Trophoblast cell (in vitro differentiated cells and primary cell): Measurements from ENCODE around the gene RAB7A.

Experiments used
- DNase-seq, 2 donors: peaks; one replicate each; pipeline ENCODE4 v3.0.0-alpha.2; 2016
- H2AFZ ChIP-seq: 2 replicates; pipeline ENCODE4 v1.6.1; 2013; ENCODE audit warnings: low read length, moderate library complexity, mild to moderate bottlenecking; ENCODE audit not compliant: insufficient read depth, poor library complexity
- H2AK5ac ChIP-seq: 2 replicates; pipeline ENCODE4 v1.6.1; 2013; ENCODE audit warnings: mild to moderate bottlenecking, low read length
- H2BK120ac ChIP-seq: 2 replicates; pipeline ENCODE4 v1.6.1; 2013; ENCODE audit warnings: low read length, mild to moderate bottlenecking, moderate library complexity; ENCODE audit not compliant: insufficient read depth, poor library complexity
- H2BK12ac ChIP-seq: 2 replicates; pipeline ENCODE4 v1.6.1; 2013; ENCODE audit warnings: mild to moderate bottlenecking, low read length, moderate library complexity
- H2BK5ac ChIP-seq: 2 replicates; pipeline ENCODE4 v1.6.1; 2013; ENCODE audit warnings: low read length, low read depth, moderate library complexity, mild to moderate bottlenecking; ENCODE audit not compliant: poor library complexity
- H3K14ac ChIP-seq: 2 replicates; pipeline ENCODE4 v1.6.1; 2013; ENCODE audit warnings: mild to moderate bottlenecking, low read length
- H3K18ac ChIP-seq: 2 replicates; pipeline ENCODE4 v1.6.1; 2013; ENCODE audit warnings: mild to moderate bottlenecking, low read length
- H3K23ac ChIP-seq: 2 replicates; pipeline ENCODE4 v1.6.1; 2013; ENCODE audit warnings: low read length
- H3K27ac ChIP-seq: 2 replicates; pipeline ENCODE4 v1.5.1; 2013; ENCODE audit warnings: low read depth, mild to moderate bottlenecking, inconsistent platforms, low read length, moderate library complexity
- H3K27me3 ChIP-seq: 2 replicates; pipeline ENCODE4 v1.6.1; 2013; ENCODE audit warnings: inconsistent platforms, mild to moderate bottlenecking, low read length, moderate library complexity; ENCODE audit not compliant: insufficient read depth
- H3K36me3 ChIP-seq, 2 experiments: 1 replicate in 1 of 2; 2 replicates in 1 of 2; pipeline ENCODE4 v1.6.1; 2013; ENCODE audit warnings: low read length in 2 of 2, mild to moderate bottlenecking in 2 of 2, moderate library complexity in 1 of 2; ENCODE audit not compliant: insufficient read depth in 2 of 2, control insufficient read depth in 1 of 2
- H3K4ac ChIP-seq: 2 replicates; pipeline ENCODE4 v1.6.1; 2013; ENCODE audit warnings: low read depth, mild to moderate bottlenecking, low read length, moderate library complexity
- H3K4me1 ChIP-seq, 2 experiments: 1 replicate in 1 of 2; 2 replicates in 1 of 2; pipeline ENCODE4 v1.6.1; 2013; ENCODE audit warnings: low read length in 2 of 2, mild to moderate bottlenecking in 2 of 2, moderate library complexity in 1 of 2; ENCODE audit not compliant: insufficient read depth in 2 of 2, control insufficient read depth in 1 of 2
- H3K4me2 ChIP-seq: 2 replicates; pipeline ENCODE4 v1.6.1; 2013; ENCODE audit warnings: inconsistent platforms, mild to moderate bottlenecking, low read length, moderate library complexity
- H3K4me3 ChIP-seq: 2 replicates; pipeline ENCODE4 v1.5.1; 2013; ENCODE audit warnings: mild to moderate bottlenecking, low read depth, low read length, inconsistent platforms
- H3K79me1 ChIP-seq: one replicate; pipeline ENCODE4 v1.6.1; 2013; ENCODE audit warnings: low read length
- H3K79me2 ChIP-seq: 2 replicates; pipeline ENCODE4 v1.6.1; 2013; ENCODE audit warnings: low read length, mild to moderate bottlenecking; ENCODE audit not compliant: control insufficient read depth, insufficient read depth, poor library complexity
- H3K9ac ChIP-seq: 2 replicates; pipeline ENCODE4 v1.6.1; 2013; ENCODE audit warnings: mild to moderate bottlenecking, low read length
- H3K9me3 ChIP-seq: 2 replicates; pipeline ENCODE4 v1.6.1; 2013; ENCODE audit warnings: low read depth, mild to moderate bottlenecking, control low read depth, inconsistent platforms, low read length; ENCODE audit not compliant: insufficient read depth
- H4K12ac ChIP-seq: 2 replicates; pipeline ENCODE4 v1.6.1; 2013; ENCODE audit warnings: low read depth, mild to moderate bottlenecking, low read length, moderate library complexity
- H4K8ac ChIP-seq: 2 replicates; pipeline ENCODE4 v1.6.1; 2013; ENCODE audit warnings: low read depth, mild to moderate bottlenecking, low read length, moderate library complexity
- H4K91ac ChIP-seq: one replicate; pipeline ENCODE4 v1.6.1; 2013; ENCODE audit warnings: low read depth, mild to moderate bottlenecking, low read length, moderate library complexity
- WGBS: extraction: QIAGEN DNeasy Blood & Tissue Kit; methylation state at CpG from one replicate; pipeline ENCODE4 v1.1.7; 2013; ENCODE audit warnings: missing lambda C conversion rate; ENCODE audit not compliant: insufficient read length, insufficient coverage; ENCODE audit errors: extremely low coverage; 5-methylcytosine and 5-hydroxymethylcytosine counted together

The RAB7A gene

DNA sequence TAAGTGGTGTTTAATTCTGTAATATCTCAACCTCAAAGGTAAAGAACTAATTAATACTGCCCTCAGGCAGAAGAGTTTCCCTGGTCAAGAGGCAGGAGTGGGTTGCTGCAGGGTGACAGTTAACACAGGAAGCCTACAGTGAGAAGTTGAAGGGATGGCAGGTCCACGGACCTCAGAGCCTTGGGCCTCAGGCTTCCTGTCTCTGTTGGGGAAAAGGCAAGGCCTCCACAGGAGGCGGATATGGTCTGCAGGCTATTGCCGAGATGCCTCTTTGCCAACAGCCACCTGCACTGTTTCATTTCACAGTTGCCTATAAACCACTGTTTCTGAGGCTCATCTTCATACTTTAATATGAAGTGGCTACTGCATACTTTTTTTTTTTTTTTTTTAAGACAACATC, 42.0 kb upstream of the RAB7A start:
- peaks cover 7% of the 10 kb centered on the region for H3K79me1 ChIP-seq
- no CpG with 5 or more reads among the region's 3 CpGs for WGBS
- H2BK5ac ChIP-seq, result no peak overlapping the region
- no peak overlapping the region for H2AK5ac ChIP-seq
- H3K27ac ChIP-seq, result no peak overlapping the region
- H2BK120ac ChIP-seq, result no peak overlapping the region
- H3K36me3 ChIP-seq, result no peaks in the 10 kb centered on the region
- H4K8ac ChIP-seq, result peak overlapping the region; percentile 15
- H3K4ac ChIP-seq, result no peak overlapping the region
- DNase-seq, result no peak
- no peak overlapping the region for H3K14ac ChIP-seq
- H4K91ac ChIP-seq, result no peak overlapping the region
- no peak overlapping the region for H2BK12ac ChIP-seq
- no peak overlapping the region for H3K9ac ChIP-seq
- no peaks in the 10 kb centered on the region for H3K27me3 ChIP-seq
- no peaks in the 10 kb centered on the region for H3K4me1 ChIP-seq
- H3K23ac ChIP-seq, result no peak overlapping the region
- H3K4me2 ChIP-seq, result no peak overlapping the region
- H3K4me3 ChIP-seq, result no peak overlapping the region
- H3K79me2 ChIP-seq, result peaks cover 5% of the 10 kb centered on the region
- H3K18ac ChIP-seq, result no peak overlapping the region
- no peaks in the 10 kb centered on the region for H3K9me3 ChIP-seq
- H2AFZ ChIP-seq, result no peak overlapping the region
- H4K12ac ChIP-seq, result peak overlapping the region; percentile 62

DNA sequence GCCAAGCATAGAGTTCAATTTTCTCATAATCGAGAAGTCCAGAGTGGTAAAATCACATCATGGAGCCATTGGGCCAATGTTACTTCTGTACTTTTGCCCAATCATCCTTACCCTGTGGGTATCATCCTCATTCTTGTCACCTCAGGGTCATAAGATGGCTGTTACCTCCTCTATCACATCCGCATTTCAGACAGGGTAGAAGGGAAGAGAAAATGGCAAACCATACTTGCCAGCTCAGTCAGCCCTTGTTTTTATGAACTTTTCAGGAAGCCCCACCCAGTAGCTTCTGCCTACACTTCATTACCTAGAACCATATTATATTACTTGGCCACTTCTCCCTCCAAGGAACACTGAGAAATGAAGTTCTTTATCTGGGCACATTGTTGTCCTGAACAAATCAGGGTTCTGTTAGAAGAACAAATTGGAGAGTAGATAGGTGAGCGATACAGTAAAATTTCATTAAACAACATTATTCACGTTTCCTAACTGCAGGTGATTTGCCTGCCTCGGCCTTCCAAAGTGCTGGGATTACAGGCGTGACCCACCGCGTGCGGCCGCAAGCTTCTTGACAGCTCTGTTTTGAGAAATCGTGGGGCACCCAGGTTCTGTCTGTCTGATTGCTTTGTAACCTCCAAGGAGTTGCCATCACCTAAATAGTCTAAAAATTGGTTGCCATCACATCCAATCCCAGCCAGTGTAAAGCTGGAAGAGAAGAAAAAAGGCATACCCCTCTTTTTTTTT, 40.8 kb upstream of the RAB7A start:
- no peak overlapping the region for H4K91ac ChIP-seq
- H4K8ac ChIP-seq, result no peak overlapping the region
- no peak overlapping the region for H2BK12ac ChIP-seq
- H3K27ac ChIP-seq, result no peak overlapping the region
- H2AFZ ChIP-seq, result no peak overlapping the region
- no peak overlapping the region for H3K4me2 ChIP-seq
- H3K79me2 ChIP-seq, result peaks cover 5% of the 10 kb centered on the region
- H3K4me1 ChIP-seq, result no peaks in the 10 kb centered on the region
- H3K9ac ChIP-seq, result no peak overlapping the region
- no peak for DNase-seq
- H2AK5ac ChIP-seq, result no peak overlapping the region
- H3K9me3 ChIP-seq, result no peaks in the 10 kb centered on the region
- no peaks in the 10 kb centered on the region for H3K36me3 ChIP-seq
- H3K4ac ChIP-seq, result no peak overlapping the region
- no peak overlapping the region for H4K12ac ChIP-seq
- H3K79me1 ChIP-seq, result peaks cover 7% of the 10 kb centered on the region
- no peak overlapping the region for H3K23ac ChIP-seq
- WGBS, result no CpG with 5 or more reads among the region's 11 CpGs
- no peak overlapping the region for H2BK5ac ChIP-seq
- no peak overlapping the region for H3K18ac ChIP-seq
- H2BK120ac ChIP-seq, result no peak overlapping the region
- H3K14ac ChIP-seq, result no peak overlapping the region
- H3K4me3 ChIP-seq, result no peak overlapping the region
- H3K27me3 ChIP-seq, result no peaks in the 10 kb centered on the region

DNA sequence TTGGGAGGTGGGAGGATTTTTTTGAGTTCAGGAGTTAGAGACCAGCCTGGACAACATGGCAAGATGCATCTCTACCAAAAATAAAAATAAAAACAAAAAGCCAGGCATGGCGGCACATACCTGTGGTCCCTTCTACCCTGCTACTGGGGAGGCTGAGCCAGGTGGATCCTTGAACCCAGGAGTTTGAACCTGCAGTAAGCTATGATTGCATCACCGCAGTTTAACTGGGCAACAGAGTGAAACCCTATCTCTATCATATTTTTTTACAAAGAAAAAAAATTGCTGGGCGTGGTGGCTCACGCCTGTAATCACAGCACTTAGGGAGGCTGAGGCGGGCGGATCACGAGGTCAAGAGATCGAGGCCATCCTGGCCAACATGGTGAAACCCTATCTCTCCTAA, 39.5 kb upstream of the RAB7A start:
- Histone ChIP-seq H3K27ac (no peak overlapping the region), H3K23ac (no peak overlapping the region), H3K18ac (no peak overlapping the region), H3K79me1 (no peaks in the 10 kb centered on the region), H2BK12ac (no peak overlapping the region), H2AFZ (no peak overlapping the region), H2AK5ac (no peak overlapping the region), H3K4me3 (no peak overlapping the region), H3K79me2 (no peaks in the 10 kb centered on the region), H3K9ac (no peak overlapping the region), H3K4me1 (no peaks in the 10 kb centered on the region), H3K27me3 (no peaks in the 10 kb centered on the region), H2BK5ac (no peak overlapping the region), H4K12ac (no peak overlapping the region), H3K14ac (no peak overlapping the region), H3K4me2 (no peak overlapping the region), H3K9me3 (no peaks in the 10 kb centered on the region), H3K36me3 (no peaks in the 10 kb centered on the region), H3K4ac (no peak overlapping the region), H4K8ac (no peak overlapping the region), H4K91ac (no peak overlapping the region), H2BK120ac (no peak overlapping the region)
- WGBS, result no CpG with 5 or more reads among the region's 8 CpGs
- DNase-seq, result no peak

DNA sequence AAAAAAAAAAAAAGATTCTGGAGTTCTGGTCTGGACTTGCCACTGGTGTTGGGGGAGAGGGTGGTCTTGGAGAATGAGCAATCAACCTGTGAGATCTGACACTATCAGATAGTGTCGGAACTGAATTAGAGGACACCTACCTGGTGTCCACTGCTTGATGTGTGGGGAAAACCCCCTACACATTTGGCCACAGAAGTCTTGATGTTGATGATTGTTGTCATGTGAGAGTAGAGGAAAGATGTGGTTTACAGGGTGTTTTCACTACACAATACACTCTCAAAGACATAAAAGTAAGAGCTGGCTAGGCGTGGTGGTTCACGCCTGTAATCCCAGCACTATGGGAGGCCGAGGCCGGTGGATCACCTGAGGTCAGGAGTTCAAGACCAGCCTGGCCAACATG, 36.9 kb upstream of the RAB7A start:
- no peaks in the 10 kb centered on the region for H3K27me3 ChIP-seq
- H4K12ac ChIP-seq, result no peak overlapping the region
- H2BK12ac ChIP-seq, result no peak overlapping the region
- H4K8ac ChIP-seq, result no peak overlapping the region
- no peak overlapping the region for H3K23ac ChIP-seq
- H3K36me3 ChIP-seq, result no peaks in the 10 kb centered on the region
- H3K9me3 ChIP-seq, result no peaks in the 10 kb centered on the region
- no CpG with 5 or more reads among the region's 5 CpGs for WGBS
- H3K18ac ChIP-seq, result no peak overlapping the region
- no peak overlapping the region for H2BK120ac ChIP-seq
- H3K27ac ChIP-seq, result no peak overlapping the region
- no peak for DNase-seq
- H3K14ac ChIP-seq, result no peak overlapping the region
- no peaks in the 10 kb centered on the region for H3K4me1 ChIP-seq
- no peak overlapping the region for H2AFZ ChIP-seq
- no peak overlapping the region for H2BK5ac ChIP-seq
- no peaks in the 10 kb centered on the region for H3K79me2 ChIP-seq
- H2AK5ac ChIP-seq, result no peak overlapping the region
- no peaks in the 10 kb centered on the region for H3K79me1 ChIP-seq
- H3K4ac ChIP-seq, result no peak overlapping the region
- no peak overlapping the region for H3K9ac ChIP-seq
- H4K91ac ChIP-seq, result no peak overlapping the region
- no peak overlapping the region for H3K4me3 ChIP-seq
- no peak overlapping the region for H3K4me2 ChIP-seq
